Sigmoid colon (tissue), 7 donors: ENCODE data around the gene SLC24A4. TPM values are rescaled to one million over a fixed set of nuclear protein-coding genes. Genes with fewer than 3 reads are reported as not detected.

ENCODE experiments used
- DNase-seq: peaks from one replicate; pipeline ENCODE4 v3.0.0-alpha.2; 2019
- H3K27ac ChIP-seq, 4 donors: fragments of 200-600 bp; sonication (generic); one replicate each; pipeline ENCODE4 v1.5.1; 2016 to 2019; ENCODE audit warnings: mild to moderate bottlenecking in 1 of 4
- H3K27me3 ChIP-seq, 3 donors: fragments of 200-600 bp; sonication (generic); one replicate each; pipeline ENCODE4 v1.5.1; 2019; ENCODE audit warnings: mild to moderate bottlenecking in 1 of 3
- H3K36me3 ChIP-seq, 4 donors: fragments of 200-600 bp; sonication (generic); one replicate each; pipeline ENCODE4 v1.5.1; 2016 to 2019
- H3K4me1 ChIP-seq, 4 donors: fragments of 200-600 bp; sonication (generic); one replicate each; pipeline ENCODE4 v1.5.1; 2017 to 2019
- H3K4me3 ChIP-seq, 4 donors: fragments of 200-600 bp; sonication (generic); one replicate each; pipeline ENCODE4 v1.5.1; 2017 to 2019; ENCODE audit warnings: mild to moderate bottlenecking in 2 of 4, moderate library complexity in 1 of 4
- H3K9me3 ChIP-seq, 4 donors: fragments of 200-600 bp in 3 of 4; sonication (generic) in 3 of 4; one replicate each; pipeline versions ENCODE4 v1.5.1 to v1.6.1; 2013 to 2019
- CTCF ChIP-seq, 4 experiments: fragments of 450-650 bp in 3 of 4; fragments of 200-600 bp in 1 of 4; IDR thresholded peaks; one replicate each; pipeline ENCODE4 v1.5.1; 2016 to 2019; ENCODE audit warnings: antibody characterized with exemption in 4 of 4, mild to moderate bottlenecking in 3 of 4, moderate library complexity in 2 of 4
- EP300 ChIP-seq, 4 donors: sonication (generic); formaldehyde crosslinking; IDR thresholded peaks; one replicate each; pipeline ENCODE4 v1.6.1; 2017; ENCODE audit warnings: antibody characterized with exemption in 4 of 4
- POLR2A ChIP-seq, 2 donors: fragments of 450-650 bp; IDR thresholded peaks; one replicate each; pipeline ENCODE4 v1.6.1; 2016; ENCODE audit warnings: antibody characterized with exemption in 2 of 2, mild to moderate bottlenecking in 2 of 2, moderate library complexity in 2 of 2
- POLR2AphosphoS5 ChIP-seq, 4 donors: sonication (generic); formaldehyde crosslinking; IDR thresholded peaks; one replicate each; pipeline ENCODE4 v1.6.1; 2017; ENCODE audit warnings: antibody characterized with exemption in 4 of 4
- WGBS, 2 donors: extraction: QIAGEN DNeasy Blood & Tissue Kit; methylation state at CpG; one replicate each; pipeline ENCODE4 v1.1.7; 2013; 5-methylcytosine and 5-hydroxymethylcytosine counted together
- intact Hi-C: fragments of 100-400 bp; cut with DNase I; formaldehyde crosslinking; loops from one replicate; pipeline ENCODE4 v1.15.1; 2023
- polyA plus RNA-seq, 3 donors: library from polyadenylated mRNA; stranded (reverse); fragments of 200-250 nt; gene quantifications; one replicate each; pipeline ENCODE4 v1.2.3, GENCODE V29; 2013
- total RNA-seq, 4 donors: library from RNA; depleted of rRNA; stranded (reverse); fragments of >200 nt; gene quantifications; one replicate each; pipeline ENCODE4 v1.1.0, GENCODE V29; 2016
- donor health status: healthy with polysubstance abuse.
- donor health status: Bipolar disorder and iron deficiency.
- donor health status: healthy.

Gene SLC24A4
- total and polyA plus RNA-seq, 7 donors, result under 0.01 to 1.4 (median 0.77) TPM; not detected in 1

GRCh38 chr14:92340071-92340470 is 17.1 kb downstream of the SLC24A4 start:
- 58 to 78% methylated on average over 5 of the region's 5 CpGs for WGBS, 2 donors
- Histone ChIP-seq H3K9me3 (peaks cover 0 to 3% (median 1%) of the 10 kb centered on the region in 4 donors), H3K4me3 (no peak overlapping the region), H3K36me3 (no peaks in the 10 kb centered on the region), H3K27ac (no peak overlapping the region), H3K4me1 (no peaks in the 10 kb centered on the region), H3K27me3 (no peaks in the 10 kb centered on the region)
- intact Hi-C loops, result no loop called here
- TF ChIP-seq CTCF (IDR thresholded peaks at IDR 0.05) (no peak), POLR2A (IDR thresholded peaks at IDR 0.05) (no peak), POLR2AphosphoS5 (IDR thresholded peaks at IDR 0.05) (no peak), EP300 (IDR thresholded peaks at IDR 0.05) (no peak)
- no peak for DNase-seq

- H3K36me3 ChIP-seq, result no peaks in the 10 kb centered on the region
- no peak for TF ChIP-seq POLR2A (IDR thresholded peaks at IDR 0.05)
- no peak for TF ChIP-seq CTCF (IDR thresholded peaks at IDR 0.05)
- TF ChIP-seq POLR2AphosphoS5 (IDR thresholded peaks at IDR 0.05), result no peak
- no peak for TF ChIP-seq EP300 (IDR thresholded peaks at IDR 0.05)
- WGBS, 2 donors, result 80% methylated on average over 7 of the region's 7 CpGs
- no peak overlapping the region for H3K27ac ChIP-seq
- H3K4me3 ChIP-seq, result no peak overlapping the region
- intact Hi-C loops, result no loop called here
- H3K4me1 ChIP-seq, result no peaks in the 10 kb centered on the region
- no peak for DNase-seq
- H3K9me3 ChIP-seq, result peaks cover 0 to 3% (median 1%) of the 10 kb centered on the region in 4 donors
- H3K27me3 ChIP-seq, result no peaks in the 10 kb centered on the region
These were observed 18.0 kb downstream of the SLC24A4 start for GRCh38 chr14:92340931-92341330.

GRCh38 chr14:92341791-92342190 is 18.8 kb downstream of the SLC24A4 start:
- no peak for TF ChIP-seq POLR2A (IDR thresholded peaks at IDR 0.05)
- intact Hi-C loops, result no loop called here
- 82 to 89% methylated on average over 6 of the region's 6 CpGs for WGBS, 2 donors

GRCh38 chr14:92348154-92348553 is 25.2 kb downstream of the SLC24A4 start:
- intact Hi-C loops, result no loop called here
- TF ChIP-seq POLR2AphosphoS5 (IDR thresholded peaks at IDR 0.05) (no peak), POLR2A (IDR thresholded peaks at IDR 0.05) (no peak), CTCF (IDR thresholded peaks at IDR 0.05) (no peak), EP300 (IDR thresholded peaks at IDR 0.05) (no peak)
- H3K27me3 ChIP-seq, result no peaks in the 10 kb centered on the region
- 10 to 51% methylated on average over 5 of the region's 5 CpGs for WGBS, 2 donors
- no peak for DNase-seq
- H3K27ac ChIP-seq, result no peak overlapping the region
- no peak overlapping the region for H3K4me3 ChIP-seq
- H3K36me3 ChIP-seq, result no peaks in the 10 kb centered on the region
- no peaks in the 10 kb centered on the region for H3K4me1 ChIP-seq
- H3K9me3 ChIP-seq, result peaks cover 0 to 3% (median 1%) of the 10 kb centered on the region in 4 donors

More at GRCh38 chr14:92341791-92342190, 18.8 kb downstream of the SLC24A4 start:
- H3K4me1 ChIP-seq, result no peaks in the 10 kb centered on the region
- no peak overlapping the region for H3K27ac ChIP-seq
- no peaks in the 10 kb centered on the region for H3K36me3 ChIP-seq
- no peaks in the 10 kb centered on the region for H3K27me3 ChIP-seq
- H3K9me3 ChIP-seq, result peaks cover 0 to 3% (median 1%) of the 10 kb centered on the region in 4 donors
- H3K4me3 ChIP-seq, result no peak overlapping the region
- DNase-seq, result no peak

- TF ChIP-seq CTCF (IDR thresholded peaks at IDR 0.05) (no peak), EP300 (IDR thresholded peaks at IDR 0.05) (no peak), POLR2AphosphoS5 (IDR thresholded peaks at IDR 0.05) (no peak), POLR2A (IDR thresholded peaks at IDR 0.05) (no peak)
- DNase-seq, result no peak
- H3K9me3 ChIP-seq, result no peaks in the 10 kb centered on the region
- intact Hi-C loops, result no loop called here
- WGBS, 2 donors, result 86 to 89% methylated on average over 1 of the region's 1 CpG
- H3K27ac ChIP-seq, result no peak overlapping the region
- H3K27me3 ChIP-seq, result peaks cover 0 to 7% (median 0%) of the 10 kb centered on the region in 3 donors
- H3K4me1 ChIP-seq, result no peaks in the 10 kb centered on the region
- H3K4me3 ChIP-seq, result no peak overlapping the region
- no peaks in the 10 kb centered on the region for H3K36me3 ChIP-seq
These were observed 28.8 kb downstream of the SLC24A4 start for GRCh38 chr14:92351750-92352149.
